Natural killer cell (primary cell): ENCODE measurements around the gene GAREM1. TPM values are rescaled to one million over a fixed set of nuclear protein-coding genes. Genes with fewer than 3 reads are reported as not detected.

Experiments used
- ATAC-seq, 3 donors: fragments of 150-1000 bp in 2 of 3; fragments of 200-7000 bp in 1 of 3; cut with Tn5 transposase; 1 replicate in 1 of 3; 2 replicates in 2 of 3; pipeline ENCODE4 v1.10.0; 2021; ENCODE audit warnings: mild to moderate bottlenecking in 2 of 3, moderate library complexity in 2 of 3
- DNase-seq, 2 donors: peaks; one replicate each; pipeline versions ENCODE4 v3.0.0 to v3.0.0-alpha.2; 2013 to 2021; ENCODE audit warnings: mixed read lengths in 1 of 2
- H3K27ac ChIP-seq: one replicate; pipeline ENCODE4 v1.5.1; 2013; ENCODE audit warnings: mild to moderate bottlenecking, low read length
- H3K27me3 ChIP-seq: one replicate; pipeline ENCODE4 v1.6.1; 2013; ENCODE audit warnings: low read length; ENCODE audit not compliant: control insufficient read depth, insufficient read depth
- H3K36me3 ChIP-seq: one replicate; pipeline ENCODE4 v1.6.1; 2013; ENCODE audit warnings: low read length; ENCODE audit not compliant: control insufficient read depth, insufficient read depth
- H3K4me1 ChIP-seq: one replicate; pipeline ENCODE4 v1.6.1; 2013; ENCODE audit warnings: low read length; ENCODE audit not compliant: control insufficient read depth, insufficient read depth
- H3K4me3 ChIP-seq: one replicate; pipeline ENCODE4 v1.5.1; 2013; ENCODE audit warnings: low read length
- H3K9me3 ChIP-seq: one replicate; pipeline ENCODE4 v1.6.1; 2013; ENCODE audit warnings: low read length; ENCODE audit not compliant: control insufficient read depth, insufficient read depth
- H3K27ac Mint-ChIP-seq, 2 donors: one replicate each; pipeline ENCODE4 v1.8.0; 2022; ENCODE audit warnings: mild to moderate bottlenecking in 2 of 2, mixed read lengths in 2 of 2, moderate library complexity in 1 of 2
- H3K27me3 Mint-ChIP-seq, 2 donors: one replicate each; pipeline ENCODE4 v1.8.0; 2022; ENCODE audit warnings: low read depth in 2 of 2, mixed read lengths in 2 of 2
- H3K36me3 Mint-ChIP-seq: one replicate; pipeline ENCODE4 v1.8.0; 2022; ENCODE audit warnings: mixed read lengths
- H3K4me1 Mint-ChIP-seq, 2 donors: one replicate each; pipeline ENCODE4 v1.8.0; 2022; ENCODE audit warnings: mixed read lengths in 2 of 2
- H3K4me3 Mint-ChIP-seq: one replicate; pipeline ENCODE4 v1.8.0; 2022; ENCODE audit warnings: mild to moderate bottlenecking, moderate library complexity, mixed read lengths
- H3K9me3 Mint-ChIP-seq, 2 donors: one replicate each; pipeline ENCODE4 v1.8.0; 2022; ENCODE audit warnings: mixed read lengths in 2 of 2
- WGBS: methylation state at CpG from one replicate; pipeline ENCODE4 v1.1.7; 2013; ENCODE audit warnings: missing lambda C conversion rate; ENCODE audit not compliant: insufficient coverage; 5-methylcytosine and 5-hydroxymethylcytosine counted together
- intact Hi-C: fragments of 100-400 bp; cut with micrococcal nuclease; formaldehyde crosslinking; loops from one replicate; pipeline ENCODE4 v1.14.2; 2022
- total RNA-seq, 4 donors: library from RNA; stranded (reverse); fragments of 120-200 nt in 1 of 4; gene quantifications; one replicate each; pipeline versions ENCODE4 v1.2.3 to v1.2.4, GENCODE V29; 2013 to 2022
- TF ChIP-seq, protein P1 (sequence below): fragments of 200-600 bp; IDR thresholded peaks from one replicate; pipeline ENCODE4 v1.8.0; 2022; ENCODE audit warnings: antibody characterized with exemption

Gene GAREM1
- total RNA-seq, 3 donors from 2014 or later (not counting 1 experiment from before 2014, with no cell fraction given), result 0.09 TPM; not detected in 2

- no peak for DNase-seq
- no peaks in the 10 kb centered on the region for H3K27me3 ChIP-seq
- Mint-ChIP-seq H3K27me3 (no peaks in the 10 kb centered on the region), H3K9me3 (no peaks in the 10 kb centered on the region), H3K36me3 (no peaks in the 10 kb centered on the region), H3K27ac (no peak overlapping the region), H3K4me3 (no peak overlapping the region), H3K4me1 (no peaks in the 10 kb centered on the region)
- no peak overlapping the region for H3K27ac ChIP-seq
- H3K36me3 ChIP-seq, result no peaks in the 10 kb centered on the region
- no peak overlapping the region for H3K4me3 ChIP-seq
- TF ChIP-seq, protein P1, sequence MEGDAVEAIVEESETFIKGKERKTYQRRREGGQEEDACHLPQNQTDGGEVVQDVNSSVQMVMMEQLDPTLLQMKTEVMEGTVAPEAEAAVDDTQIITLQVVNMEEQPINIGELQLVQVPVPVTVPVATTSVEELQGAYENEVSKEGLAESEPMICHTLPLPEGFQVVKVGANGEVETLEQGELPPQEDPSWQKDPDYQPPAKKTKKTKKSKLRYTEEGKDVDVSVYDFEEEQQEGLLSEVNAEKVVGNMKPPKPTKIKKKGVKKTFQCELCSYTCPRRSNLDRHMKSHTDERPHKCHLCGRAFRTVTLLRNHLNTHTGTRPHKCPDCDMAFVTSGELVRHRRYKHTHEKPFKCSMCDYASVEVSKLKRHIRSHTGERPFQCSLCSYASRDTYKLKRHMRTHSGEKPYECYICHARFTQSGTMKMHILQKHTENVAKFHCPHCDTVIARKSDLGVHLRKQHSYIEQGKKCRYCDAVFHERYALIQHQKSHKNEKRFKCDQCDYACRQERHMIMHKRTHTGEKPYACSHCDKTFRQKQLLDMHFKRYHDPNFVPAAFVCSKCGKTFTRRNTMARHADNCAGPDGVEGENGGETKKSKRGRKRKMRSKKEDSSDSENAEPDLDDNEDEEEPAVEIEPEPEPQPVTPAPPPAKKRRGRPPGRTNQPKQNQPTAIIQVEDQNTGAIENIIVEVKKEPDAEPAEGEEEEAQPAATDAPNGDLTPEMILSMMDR, result no peak
- no peak for ATAC-seq
- 88% methylated on average over 4 of the region's 4 CpGs for WGBS
- H3K9me3 ChIP-seq, result no peaks in the 10 kb centered on the region
- intact Hi-C loops, result no loop called here
- no peaks in the 10 kb centered on the region for H3K4me1 ChIP-seq
Measured at GRCh38 chr18:32373505-32373904, 97.2 kb downstream of the GAREM1 start.

DNA sequence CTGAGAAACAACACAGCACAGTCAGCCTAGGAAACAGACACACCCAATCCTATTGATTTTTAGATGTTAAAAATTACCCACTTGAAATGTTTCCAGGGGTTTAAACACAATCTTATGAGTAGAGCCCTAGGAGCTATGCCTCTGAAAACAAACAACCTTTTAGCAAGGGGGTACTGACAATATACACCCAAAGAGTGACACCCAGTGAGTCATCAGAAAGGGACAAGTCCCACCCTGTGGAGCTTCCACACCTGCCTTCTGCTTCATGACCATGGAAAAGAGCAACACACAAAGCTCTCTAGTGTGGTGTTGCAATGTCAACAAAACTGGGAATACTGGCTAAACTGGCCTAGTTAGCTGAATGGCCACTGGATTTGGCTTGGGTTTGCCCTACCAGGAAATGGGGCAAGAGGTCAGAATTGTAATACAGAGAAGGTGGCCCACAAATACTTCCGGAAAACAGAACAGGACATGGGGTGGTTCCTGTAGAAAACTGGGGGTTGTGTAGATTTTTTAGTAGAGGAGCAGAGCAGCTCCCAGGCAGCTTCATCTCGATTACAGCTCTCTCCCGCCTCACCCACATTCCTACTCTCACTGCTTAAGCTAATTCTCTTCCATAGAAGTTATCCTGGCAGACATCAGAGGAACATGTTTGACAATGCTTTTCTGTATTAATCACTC is 98.2 kb downstream of the GAREM1 start:
- TF ChIP-seq, protein P1, result no peak
- H3K27me3 Mint-ChIP-seq, result no peaks in the 10 kb centered on the region
- H3K27ac Mint-ChIP-seq, result no peak overlapping the region
- H3K9me3 Mint-ChIP-seq, result no peaks in the 10 kb centered on the region
- no peak overlapping the region for H3K4me3 Mint-ChIP-seq
- Histone ChIP-seq H3K4me3 (no peak overlapping the region), H3K9me3 (no peaks in the 10 kb centered on the region), H3K27ac (no peak overlapping the region), H3K27me3 (no peaks in the 10 kb centered on the region), H3K4me1 (no peaks in the 10 kb centered on the region), H3K36me3 (no peaks in the 10 kb centered on the region)
- H3K4me1 Mint-ChIP-seq, result no peaks in the 10 kb centered on the region
- no peaks in the 10 kb centered on the region for H3K36me3 Mint-ChIP-seq
- WGBS, result 80% methylated on average over 3 of the region's 3 CpGs
- intact Hi-C loops, result no loop called here
- ATAC-seq (no peak), DNase-seq (no peak)

DNA sequence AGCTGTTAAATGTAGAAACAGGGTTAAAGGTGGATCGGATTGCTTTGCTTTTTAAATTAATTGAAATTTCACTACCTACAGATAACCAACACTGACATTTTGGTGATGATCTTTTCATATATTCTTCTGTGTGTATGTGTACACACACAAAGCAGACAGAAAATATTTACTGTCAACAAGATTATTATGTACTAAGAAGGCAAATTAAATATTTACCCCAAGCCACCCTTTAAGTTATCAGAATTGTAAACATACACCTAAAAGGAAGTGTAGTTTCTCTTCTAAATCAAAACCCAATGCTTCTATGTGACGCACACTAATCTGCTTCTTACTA is 98.7 kb downstream of the GAREM1 start:
- TF ChIP-seq, protein P1, result no peak
- WGBS, result 100% methylated on average over 1 of the region's 2 CpGs
- Mint-ChIP-seq H3K9me3 (no peaks in the 10 kb centered on the region), H3K4me1 (no peaks in the 10 kb centered on the region), H3K27me3 (no peaks in the 10 kb centered on the region), H3K27ac (no peak overlapping the region), H3K36me3 (no peaks in the 10 kb centered on the region), H3K4me3 (no peak overlapping the region)
- Histone ChIP-seq H3K4me3 (no peak overlapping the region), H3K36me3 (no peaks in the 10 kb centered on the region), H3K9me3 (no peaks in the 10 kb centered on the region), H3K4me1 (no peaks in the 10 kb centered on the region), H3K27me3 (no peaks in the 10 kb centered on the region), H3K27ac (no peak overlapping the region)
- no peak for DNase-seq
- ATAC-seq, result no peak
- intact Hi-C loops, result no loop called here

DNA sequence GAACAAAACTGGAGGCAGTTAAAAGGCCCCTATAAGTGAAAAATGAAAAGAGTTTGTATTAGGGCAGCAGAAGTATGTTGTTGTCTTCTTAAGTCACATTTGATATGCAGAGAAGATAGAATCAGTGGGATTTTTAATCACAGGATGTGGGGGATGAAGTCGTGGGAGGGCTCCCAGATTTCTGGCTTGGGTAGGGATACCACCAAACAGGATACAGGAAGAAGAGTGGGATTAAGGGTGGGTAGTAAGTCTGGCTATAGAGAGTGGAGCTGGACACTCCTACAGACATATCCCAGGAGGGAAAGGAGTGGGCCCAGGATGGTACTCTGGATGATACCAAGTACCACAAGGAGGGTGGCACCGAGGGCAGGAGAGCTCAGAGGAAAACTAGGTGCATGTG is 99.3 kb downstream of the GAREM1 start:
- Mint-ChIP-seq H3K27me3 (no peaks in the 10 kb centered on the region), H3K36me3 (no peaks in the 10 kb centered on the region), H3K27ac (no peak overlapping the region), H3K4me3 (no peak overlapping the region), H3K9me3 (no peaks in the 10 kb centered on the region), H3K4me1 (no peaks in the 10 kb centered on the region)
- DNase-seq, result no peak
- Histone ChIP-seq H3K9me3 (no peaks in the 10 kb centered on the region), H3K4me1 (no peaks in the 10 kb centered on the region), H3K27me3 (no peaks in the 10 kb centered on the region), H3K36me3 (no peaks in the 10 kb centered on the region), H3K4me3 (no peak overlapping the region), H3K27ac (no peak overlapping the region)
- TF ChIP-seq, protein P1, result no peak
- no peak for ATAC-seq
- WGBS, result 67% methylated on average over 2 of the region's 2 CpGs
- intact Hi-C loops, result no loop called here
